ENCODE measurements around the gene DAG1. TPM values are rescaled to one million over a fixed set of nuclear protein-coding genes. Genes with fewer than 3 reads are reported as not detected.
A peak's percentile ranks its signal among the peaks of the same experiment; 100 is the strongest.

The DAG1 gene
- total RNA-seq: 19.8 and 48.7 TPM in 2 replicates
- polyA plus RNA-seq: 48.7 and 49.8 TPM in 2 replicates
- 49.1 and 56.7 TPM in 2 replicates for polyA plus RNA-seq (2012)
- 343 and 558 TPM in 2 replicates for polyA minus RNA-seq (ENCODE audit: low replicate concordance)

DNA sequence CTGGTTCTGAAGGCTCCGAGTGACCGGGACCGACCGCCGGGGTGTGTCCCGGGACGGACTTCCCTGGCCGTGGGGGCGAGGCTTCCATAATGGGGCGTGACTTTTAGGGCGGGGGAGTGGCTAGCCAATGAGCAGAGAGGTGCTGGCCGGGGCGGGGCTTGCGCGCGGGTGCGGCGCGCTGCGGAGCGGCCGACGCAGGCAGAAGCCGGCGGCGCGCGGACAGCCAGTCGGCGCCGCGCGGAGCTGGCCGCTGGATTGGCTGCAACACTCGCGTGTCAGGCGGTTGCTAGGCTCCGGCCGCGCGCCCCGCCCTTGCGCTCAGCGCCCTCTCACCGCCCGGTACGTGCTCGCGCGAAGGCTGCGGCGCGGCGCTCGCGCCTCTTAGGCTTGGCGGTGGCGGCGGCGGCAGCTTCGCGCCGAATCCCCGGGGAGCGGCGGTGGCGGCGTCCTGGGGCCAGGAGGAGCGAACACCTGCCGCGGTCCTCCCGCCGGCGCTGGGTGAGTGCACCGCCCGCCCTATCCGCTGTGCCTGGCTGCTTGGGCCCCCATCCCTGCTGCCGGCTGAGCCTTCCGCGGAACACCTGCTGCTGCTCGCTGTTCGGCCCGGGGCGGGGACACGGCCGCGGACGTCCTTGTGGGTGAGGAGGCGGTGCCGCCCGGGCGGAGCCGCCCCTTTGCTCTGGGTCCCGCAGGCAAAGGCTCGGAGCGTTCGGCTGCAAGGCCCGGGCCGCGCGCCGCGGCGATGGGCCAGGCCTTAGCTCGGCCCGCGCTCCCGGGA lies at the start of gene DAG1:
Gene DAG1, plus strand, starts transcription at position 332 of the 778 bp plus-strand sequence. CDS start 40,268 bp downstream, outside the sequence.
- peaks cover 17% of the 10 kb centered on the region for H3K4me1 ChIP-seq (ENCODE audit: control insufficient read depth, extremely low read depth, insufficient read depth, low read length)
- peak; percentile 94 for DNase-seq (ENCODE audit: low read depth in 2 of 2)
- no peaks in the 10 kb centered on the region for H3K36me3 ChIP-seq (ENCODE audit: control insufficient read depth, insufficient read depth, low read length)
- peak within 1 kb of the TSS; percentile 81 for H3K9ac ChIP-seq (ENCODE audit: insufficient read depth, low read length)
- no peaks in the 10 kb centered on the region for H3K27me3 ChIP-seq (ENCODE audit: control insufficient read depth, insufficient read depth, low read length)
- no peak for TF ChIP-seq EZH2 (IDR thresholded peaks at IDR 0.05; ENCODE audit: low read length, missing control alignments)
- TF ChIP-seq, protein P1, sequence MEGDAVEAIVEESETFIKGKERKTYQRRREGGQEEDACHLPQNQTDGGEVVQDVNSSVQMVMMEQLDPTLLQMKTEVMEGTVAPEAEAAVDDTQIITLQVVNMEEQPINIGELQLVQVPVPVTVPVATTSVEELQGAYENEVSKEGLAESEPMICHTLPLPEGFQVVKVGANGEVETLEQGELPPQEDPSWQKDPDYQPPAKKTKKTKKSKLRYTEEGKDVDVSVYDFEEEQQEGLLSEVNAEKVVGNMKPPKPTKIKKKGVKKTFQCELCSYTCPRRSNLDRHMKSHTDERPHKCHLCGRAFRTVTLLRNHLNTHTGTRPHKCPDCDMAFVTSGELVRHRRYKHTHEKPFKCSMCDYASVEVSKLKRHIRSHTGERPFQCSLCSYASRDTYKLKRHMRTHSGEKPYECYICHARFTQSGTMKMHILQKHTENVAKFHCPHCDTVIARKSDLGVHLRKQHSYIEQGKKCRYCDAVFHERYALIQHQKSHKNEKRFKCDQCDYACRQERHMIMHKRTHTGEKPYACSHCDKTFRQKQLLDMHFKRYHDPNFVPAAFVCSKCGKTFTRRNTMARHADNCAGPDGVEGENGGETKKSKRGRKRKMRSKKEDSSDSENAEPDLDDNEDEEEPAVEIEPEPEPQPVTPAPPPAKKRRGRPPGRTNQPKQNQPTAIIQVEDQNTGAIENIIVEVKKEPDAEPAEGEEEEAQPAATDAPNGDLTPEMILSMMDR (conservative IDR thresholded peaks at IDR 0.05 in 1 of 2, IDR thresholded peaks at IDR 0.05 in 1 of 2; ENCODE audit: low read depth in 1 of 2, low read length in 2 of 2): no peak
- H3K27ac ChIP-seq (ENCODE audit: insufficient read depth, low read length): peak within 1 kb of the TSS; percentile 98
- peak within 1 kb of the TSS; percentile 100 for H3K4me2 ChIP-seq (ENCODE audit: extremely low read depth, insufficient read depth, low read length)
- peak within 1 kb of the TSS; percentile 71 to 79 (median 74) for H3K4me3 ChIP-seq (replicated peaks in 1 of 4; ENCODE audit: control extremely low read depth in 1 of 4, insufficient read depth in 1 of 4, low read depth in 3 of 4, low read length in 4 of 4)
- peaks cover 21% of the 10 kb centered on the region for H3K79me2 ChIP-seq (ENCODE audit: control insufficient read depth, insufficient read depth, low read length)
- H4K20me1 ChIP-seq (ENCODE audit: control insufficient read depth, extremely low read depth, insufficient read depth, low read length): no peaks in the 10 kb centered on the region
- no peaks in the 10 kb centered on the region for H3K9me3 ChIP-seq (ENCODE audit: control insufficient read depth, insufficient read depth, low read depth, low read length)
- peak within 1 kb of the TSS; percentile 82 for H2AFZ ChIP-seq (ENCODE audit: low read length)

DNA sequence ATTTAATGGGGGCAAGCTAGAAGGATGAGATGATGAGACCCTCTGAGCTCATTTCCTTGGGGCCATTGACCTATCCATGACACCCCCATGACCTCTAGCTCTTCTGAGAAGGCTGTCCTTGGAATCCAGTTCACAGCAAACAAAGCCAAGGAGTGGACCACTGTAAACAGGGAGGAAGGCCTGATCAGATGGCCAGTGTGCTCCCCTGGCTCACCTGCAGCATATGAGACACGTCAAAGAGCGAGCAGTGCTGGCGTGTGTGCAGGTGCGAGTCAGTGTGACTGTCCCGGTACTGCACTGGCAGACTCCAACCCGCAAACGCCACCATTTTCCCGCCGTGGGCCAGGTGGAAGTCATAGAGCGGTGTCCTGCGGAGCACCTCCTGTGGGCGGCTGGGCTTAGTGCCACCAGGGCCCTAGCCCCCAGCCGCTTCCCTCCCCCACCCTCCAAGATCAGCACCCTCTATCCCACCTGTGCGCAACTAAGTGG lies 48.1 kb upstream of the DAG1 start:
- no peak overlapping the region for H3K9ac ChIP-seq (ENCODE audit: insufficient read depth, low read length)
- H3K27me3 ChIP-seq (ENCODE audit: control insufficient read depth, insufficient read depth, low read length): no peaks in the 10 kb centered on the region
- H4K20me1 ChIP-seq (ENCODE audit: control insufficient read depth, extremely low read depth, insufficient read depth, low read length): no peaks in the 10 kb centered on the region
- no peak for TF ChIP-seq EZH2 (IDR thresholded peaks at IDR 0.05; ENCODE audit: low read length, missing control alignments)
- TF ChIP-seq, protein P1 (conservative IDR thresholded peaks at IDR 0.05 in 1 of 2, IDR thresholded peaks at IDR 0.05 in 1 of 2; ENCODE audit: low read depth in 1 of 2, low read length in 2 of 2): no peak
- no peaks in the 10 kb centered on the region for H3K79me2 ChIP-seq (ENCODE audit: control insufficient read depth, insufficient read depth, low read length)
- H3K4me3 ChIP-seq (replicated peaks in 1 of 4; ENCODE audit: control extremely low read depth in 1 of 4, insufficient read depth in 1 of 4, low read depth in 3 of 4, low read length in 4 of 4): peak overlapping the region in 1 of 4 experiments; percentile 3
- H3K4me1 ChIP-seq (ENCODE audit: control insufficient read depth, extremely low read depth, insufficient read depth, low read length): peaks cover 20% of the 10 kb centered on the region
- no peak overlapping the region for H2AFZ ChIP-seq (ENCODE audit: low read length)
- no peak for DNase-seq (ENCODE audit: low read depth in 2 of 2)
- H3K4me2 ChIP-seq (ENCODE audit: extremely low read depth, insufficient read depth, low read length): no peak overlapping the region
- no peaks in the 10 kb centered on the region for H3K9me3 ChIP-seq (ENCODE audit: control insufficient read depth, insufficient read depth, low read depth, low read length)
- H3K36me3 ChIP-seq (ENCODE audit: control insufficient read depth, insufficient read depth, low read length): peaks cover 7% of the 10 kb centered on the region
- H3K27ac ChIP-seq (ENCODE audit: insufficient read depth, low read length): peak overlapping the region; percentile 37

DNA sequence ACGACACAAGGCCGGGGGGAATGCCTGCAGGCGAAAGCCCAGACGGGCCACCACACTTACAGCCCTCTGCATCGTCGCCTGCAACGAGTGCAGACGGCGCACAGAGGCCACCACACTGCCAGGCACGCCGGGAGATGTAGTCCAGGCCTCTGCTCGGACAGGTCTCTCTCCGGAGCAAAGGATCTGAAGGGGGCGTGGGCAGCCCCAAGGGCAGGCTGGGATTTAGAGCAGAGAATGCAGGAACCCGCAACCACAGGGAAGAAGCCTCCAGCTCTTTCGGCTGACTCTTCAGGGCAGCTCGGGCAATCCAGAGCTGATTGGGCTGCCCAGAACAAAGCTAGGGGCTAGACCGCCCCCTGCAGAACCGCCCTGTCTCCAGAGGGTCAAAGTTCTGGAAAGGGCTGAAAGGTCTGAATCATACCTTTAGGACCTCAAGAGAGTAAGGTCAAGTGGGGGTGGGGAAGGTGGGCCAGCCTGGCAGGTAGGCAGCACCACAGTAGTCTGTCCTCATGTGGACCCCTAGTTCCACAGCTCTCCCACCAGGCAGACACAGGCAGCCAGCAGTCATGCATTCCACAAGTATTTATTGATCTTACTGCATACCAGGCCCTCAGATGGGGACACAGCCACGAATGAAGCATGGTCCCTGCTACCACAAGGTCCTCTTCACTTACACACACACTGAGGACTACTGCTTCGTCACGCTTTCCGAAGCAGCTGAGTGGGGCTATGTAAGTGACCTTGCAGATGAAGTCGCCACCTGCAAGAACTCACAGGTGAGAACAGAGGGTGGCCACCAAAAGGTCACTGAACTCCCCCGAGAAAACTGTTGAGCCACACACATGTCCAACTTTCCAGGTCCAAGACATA lies 47.5 kb upstream of the DAG1 start, which contains the start of gene AMT:
Gene AMT, minus strand, starts transcription at position 95 of the 870 bp plus-strand sequence. Its CDS starts 23 bp downstream, at position 72.
- DNase-seq (ENCODE audit: low read depth in 2 of 2): no peak
- no peaks in the 10 kb centered on the region for H3K79me2 ChIP-seq (ENCODE audit: control insufficient read depth, insufficient read depth, low read length)
- H3K9me3 ChIP-seq (ENCODE audit: control insufficient read depth, insufficient read depth, low read depth, low read length): no peaks in the 10 kb centered on the region
- H3K27me3 ChIP-seq (ENCODE audit: control insufficient read depth, insufficient read depth, low read length): no peaks in the 10 kb centered on the region
- TF ChIP-seq EZH2 (IDR thresholded peaks at IDR 0.05; ENCODE audit: low read length, missing control alignments): no peak
- TF ChIP-seq, protein P1 (conservative IDR thresholded peaks at IDR 0.05 in 1 of 2, IDR thresholded peaks at IDR 0.05 in 1 of 2; ENCODE audit: low read depth in 1 of 2, low read length in 2 of 2): no peak
- H3K36me3 ChIP-seq (ENCODE audit: control insufficient read depth, insufficient read depth, low read length): peaks cover 4% of the 10 kb centered on the region
- no peak within 1 kb of the TSS for H3K9ac ChIP-seq (ENCODE audit: insufficient read depth, low read length)
- H3K4me3 ChIP-seq (replicated peaks in 1 of 4; ENCODE audit: control extremely low read depth in 1 of 4, insufficient read depth in 1 of 4, low read depth in 3 of 4, low read length in 4 of 4): peak within 1 kb of the TSS in 1 of 4 experiments; percentile 3
- no peak within 1 kb of the TSS for H3K4me2 ChIP-seq (ENCODE audit: extremely low read depth, insufficient read depth, low read length)
- peak within 1 kb of the TSS; percentile 37 for H3K27ac ChIP-seq (ENCODE audit: insufficient read depth, low read length)
- H3K4me1 ChIP-seq (ENCODE audit: control insufficient read depth, extremely low read depth, insufficient read depth, low read length): peaks cover 20% of the 10 kb centered on the region
- H2AFZ ChIP-seq (ENCODE audit: low read length): no peak within 1 kb of the TSS
- H4K20me1 ChIP-seq (ENCODE audit: control insufficient read depth, extremely low read depth, insufficient read depth, low read length): no peaks in the 10 kb centered on the region
